Neural cell (in vitro differentiated cells): ENCODE measurements around the gene CABLES2.

Source experiments
- EP300 ChIP-seq: fragments of 450-650 bp; conservative IDR thresholded peaks from 2 replicates; pipeline ENCODE4 v1.6.1; 2014; ENCODE audit warnings: antibody characterized with exemption, mild to moderate bottlenecking, moderate library complexity; ENCODE audit not compliant: poor library complexity, severe bottlenecking
- EZH2 ChIP-seq: fragments of 200-600, 300-800 bp; shearing (Covaris generic), sonication (generic); IDR thresholded peaks from 2 replicates; pipeline ENCODE4 v1.6.1; 2014; ENCODE audit warnings: antibody characterized with exemption, low read length, borderline replicate concordance, mild to moderate bottlenecking; ENCODE audit not compliant: insufficient read depth, poor library complexity, severe bottlenecking
- POLR2AphosphoS5 ChIP-seq: IDR thresholded peaks from 2 replicates; pipeline ENCODE4 v1.6.1; 2012
- TF ChIP-seq, protein P1 (sequence below): fragments of 450-650 bp; IDR thresholded peaks from 2 replicates; pipeline ENCODE4 v1.5.1; 2014; ENCODE audit warnings: antibody characterized with exemption, mild to moderate bottlenecking, moderate library complexity; ENCODE audit not compliant: poor library complexity, severe bottlenecking
- TF ChIP-seq, protein P2 (sequence below): IDR thresholded peaks from 2 replicates; pipeline ENCODE4 v1.6.1; 2012; ENCODE audit warnings: borderline replicate concordance

DNA sequence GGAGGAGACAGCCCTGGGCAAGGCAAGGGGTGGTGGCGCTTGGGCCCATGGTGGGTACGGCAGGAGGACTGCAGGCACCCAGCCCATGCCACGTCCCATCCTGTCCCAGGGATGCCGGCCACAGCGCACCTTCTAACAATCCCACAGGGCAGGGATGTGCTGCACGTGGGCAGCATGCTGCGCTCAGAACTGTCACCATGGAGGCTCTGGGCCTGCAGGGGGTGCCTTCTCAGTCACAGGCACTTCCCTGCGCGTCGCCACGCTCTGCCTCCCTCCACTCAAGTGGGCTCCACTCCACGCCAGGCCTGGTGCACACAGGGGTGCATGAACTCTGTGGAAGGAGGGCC lies 2.4 kb downstream of the CABLES2 start:
- TF ChIP-seq, protein P1, sequence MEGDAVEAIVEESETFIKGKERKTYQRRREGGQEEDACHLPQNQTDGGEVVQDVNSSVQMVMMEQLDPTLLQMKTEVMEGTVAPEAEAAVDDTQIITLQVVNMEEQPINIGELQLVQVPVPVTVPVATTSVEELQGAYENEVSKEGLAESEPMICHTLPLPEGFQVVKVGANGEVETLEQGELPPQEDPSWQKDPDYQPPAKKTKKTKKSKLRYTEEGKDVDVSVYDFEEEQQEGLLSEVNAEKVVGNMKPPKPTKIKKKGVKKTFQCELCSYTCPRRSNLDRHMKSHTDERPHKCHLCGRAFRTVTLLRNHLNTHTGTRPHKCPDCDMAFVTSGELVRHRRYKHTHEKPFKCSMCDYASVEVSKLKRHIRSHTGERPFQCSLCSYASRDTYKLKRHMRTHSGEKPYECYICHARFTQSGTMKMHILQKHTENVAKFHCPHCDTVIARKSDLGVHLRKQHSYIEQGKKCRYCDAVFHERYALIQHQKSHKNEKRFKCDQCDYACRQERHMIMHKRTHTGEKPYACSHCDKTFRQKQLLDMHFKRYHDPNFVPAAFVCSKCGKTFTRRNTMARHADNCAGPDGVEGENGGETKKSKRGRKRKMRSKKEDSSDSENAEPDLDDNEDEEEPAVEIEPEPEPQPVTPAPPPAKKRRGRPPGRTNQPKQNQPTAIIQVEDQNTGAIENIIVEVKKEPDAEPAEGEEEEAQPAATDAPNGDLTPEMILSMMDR = no peak
- TF ChIP-seq, protein P2, sequence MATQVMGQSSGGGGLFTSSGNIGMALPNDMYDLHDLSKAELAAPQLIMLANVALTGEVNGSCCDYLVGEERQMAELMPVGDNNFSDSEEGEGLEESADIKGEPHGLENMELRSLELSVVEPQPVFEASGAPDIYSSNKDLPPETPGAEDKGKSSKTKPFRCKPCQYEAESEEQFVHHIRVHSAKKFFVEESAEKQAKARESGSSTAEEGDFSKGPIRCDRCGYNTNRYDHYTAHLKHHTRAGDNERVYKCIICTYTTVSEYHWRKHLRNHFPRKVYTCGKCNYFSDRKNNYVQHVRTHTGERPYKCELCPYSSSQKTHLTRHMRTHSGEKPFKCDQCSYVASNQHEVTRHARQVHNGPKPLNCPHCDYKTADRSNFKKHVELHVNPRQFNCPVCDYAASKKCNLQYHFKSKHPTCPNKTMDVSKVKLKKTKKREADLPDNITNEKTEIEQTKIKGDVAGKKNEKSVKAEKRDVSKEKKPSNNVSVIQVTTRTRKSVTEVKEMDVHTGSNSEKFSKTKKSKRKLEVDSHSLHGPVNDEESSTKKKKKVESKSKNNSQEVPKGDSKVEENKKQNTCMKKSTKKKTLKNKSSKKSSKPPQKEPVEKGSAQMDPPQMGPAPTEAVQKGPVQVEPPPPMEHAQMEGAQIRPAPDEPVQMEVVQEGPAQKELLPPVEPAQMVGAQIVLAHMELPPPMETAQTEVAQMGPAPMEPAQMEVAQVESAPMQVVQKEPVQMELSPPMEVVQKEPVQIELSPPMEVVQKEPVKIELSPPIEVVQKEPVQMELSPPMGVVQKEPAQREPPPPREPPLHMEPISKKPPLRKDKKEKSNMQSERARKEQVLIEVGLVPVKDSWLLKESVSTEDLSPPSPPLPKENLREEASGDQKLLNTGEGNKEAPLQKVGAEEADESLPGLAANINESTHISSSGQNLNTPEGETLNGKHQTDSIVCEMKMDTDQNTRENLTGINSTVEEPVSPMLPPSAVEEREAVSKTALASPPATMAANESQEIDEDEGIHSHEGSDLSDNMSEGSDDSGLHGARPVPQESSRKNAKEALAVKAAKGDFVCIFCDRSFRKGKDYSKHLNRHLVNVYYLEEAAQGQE = no peak
- TF ChIP-seq EZH2 (no peak), POLR2AphosphoS5 (no peak), EP300 (no peak)
